Measurements from ENCODE around the gene CD34.

GRCh38 chr1:207878939-207879338 is 32.0 kb downstream of the CD34 start:
- TF ChIP-seq POLR2A (IDR thresholded peaks at IDR 0.05; ENCODE audit: extremely low read depth, insufficient read length) (no peak), CTCF (IDR thresholded peaks at IDR 0.05; ENCODE audit: low read depth, low read length) (no peak), MYC (IDR thresholded peaks at IDR 0.05; ENCODE audit: low read depth, low read length) (no peak)
- TF ChIP-seq, protein P1, sequence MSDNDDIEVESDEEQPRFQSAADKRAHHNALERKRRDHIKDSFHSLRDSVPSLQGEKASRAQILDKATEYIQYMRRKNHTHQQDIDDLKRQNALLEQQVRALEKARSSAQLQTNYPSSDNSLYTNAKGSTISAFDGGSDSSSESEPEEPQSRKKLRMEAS (IDR thresholded peaks at IDR 0.05; ENCODE audit: low read depth, low read length): no peak

Data from NB4 (cell line).